Dedifferentiated amniotic fluid mesenchymal stem cell (primary cell): ENCODE results near the gene JOSD2.
"Not testable (repeated sequence)": the region's sequence is repeated elsewhere in the genome, so short reads cannot be mapped to it uniquely, and the experiment has no call there.

ENCODE experiments used
- DNase-seq: peaks from one replicate; pipeline ENCODE4 v3.0.0-alpha.2; 2016; ENCODE audit errors: extremely low spot score

Gene JOSD2

GRCh38 chr19:50547385-50548190 lies 36.6 kb upstream of the JOSD2 start:
- no peak for DNase-seq

DNA sequence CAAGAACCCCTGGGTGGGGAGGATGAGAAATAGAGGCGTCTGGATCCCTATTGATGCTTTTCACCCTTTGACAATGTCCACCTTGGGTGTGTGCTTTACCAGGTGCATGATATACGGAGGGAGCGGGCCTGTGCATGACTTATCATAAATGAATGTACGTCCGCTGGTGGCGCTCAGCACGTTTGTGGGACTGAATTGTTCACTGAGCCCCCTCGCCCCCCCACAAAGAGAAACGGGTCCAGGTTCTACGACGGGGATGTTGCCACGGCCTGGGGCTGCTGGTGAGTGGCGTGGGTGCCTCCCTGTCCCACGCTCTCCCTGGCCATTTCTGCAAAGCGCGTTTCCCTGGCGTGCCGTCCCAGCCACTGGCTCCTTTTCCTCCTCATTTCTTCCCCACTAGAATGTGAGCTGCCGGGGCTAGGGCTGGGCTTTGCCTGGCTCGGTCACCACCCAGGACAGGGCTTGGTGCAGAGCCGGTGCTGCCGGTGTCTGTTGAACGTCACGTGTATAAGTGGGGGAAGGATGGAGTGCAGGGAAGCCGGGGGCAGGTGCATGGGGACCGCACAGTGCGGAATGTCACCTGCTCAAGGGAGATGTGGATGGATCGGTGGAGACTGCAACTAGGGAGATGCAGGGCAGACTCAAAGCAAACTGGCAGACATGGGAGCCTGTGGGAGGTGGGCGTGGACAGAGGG lies 35.7 kb upstream of the JOSD2 start:
- DNase-seq = no peak

DNA sequence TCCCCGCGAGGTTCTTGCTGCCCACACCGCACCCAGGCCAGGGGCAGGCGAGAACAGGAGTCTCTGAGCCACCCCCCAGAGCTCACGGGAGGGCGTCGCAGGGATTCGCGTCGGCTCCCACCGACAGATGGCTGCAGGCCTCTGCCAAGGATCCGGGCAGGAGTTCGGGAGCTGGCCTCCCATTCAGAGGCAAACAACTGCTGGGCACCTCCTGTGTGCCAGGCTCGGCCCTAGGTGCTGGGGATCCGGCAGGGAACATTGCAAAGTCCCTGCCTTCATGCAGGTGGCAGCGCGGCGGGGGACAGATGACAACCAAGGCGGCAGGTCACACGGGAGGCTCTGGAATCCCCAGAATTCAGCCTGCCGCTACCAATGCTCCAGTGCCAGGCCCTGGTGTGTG lies 32.0 kb upstream of the JOSD2 start:
- no peak for DNase-seq

DNA sequence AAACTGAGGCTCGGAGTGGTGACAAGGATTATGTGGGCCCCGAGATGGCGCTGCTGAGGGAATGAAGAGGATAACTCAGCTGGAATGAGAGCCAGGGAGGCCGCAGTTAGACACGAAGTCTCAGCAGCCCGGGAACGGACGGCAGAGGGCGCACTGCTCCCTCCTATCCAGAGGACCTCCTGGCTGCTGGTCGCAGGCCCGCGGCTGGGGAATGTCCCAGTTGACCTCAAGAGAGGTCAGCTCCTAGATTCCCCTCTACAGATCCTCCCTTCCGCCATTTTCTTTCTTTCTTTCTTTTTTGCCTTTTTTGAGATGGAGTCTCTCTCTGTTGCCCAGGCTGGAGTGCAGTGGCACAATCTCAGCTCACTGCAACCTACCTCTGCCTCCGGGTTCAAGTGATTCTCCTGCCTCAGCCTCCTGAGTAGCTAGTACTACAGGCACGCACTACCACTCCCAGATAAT lies 26.8 kb upstream of the JOSD2 start:
- DNase-seq = peak; percentile 79

DNA sequence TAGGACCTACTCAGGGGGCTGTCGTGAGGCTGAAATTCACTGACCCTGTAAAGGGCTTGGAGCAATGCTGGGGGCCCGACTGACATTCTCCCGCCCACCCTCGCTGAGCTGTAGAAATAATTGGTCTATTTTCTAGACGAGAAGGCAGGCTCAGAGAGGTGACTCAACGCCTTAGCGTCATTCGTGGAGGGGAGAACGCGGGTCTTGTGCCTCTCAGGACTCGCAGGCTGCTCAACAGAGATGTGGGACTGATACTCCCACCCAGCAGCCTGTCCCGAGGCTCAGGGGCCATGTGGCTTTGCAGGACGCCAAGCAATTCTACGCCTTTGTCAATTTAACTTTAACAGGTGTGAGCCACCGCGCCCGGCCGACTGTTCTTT lies 26.3 kb upstream of the JOSD2 start:
- DNase-seq = no peak

GRCh38 chr19:50536662-50537305 lies 25.8 kb upstream of the JOSD2 start:
- no peak for DNase-seq

- DNase-seq = no peak
Measured at GRCh38 chr19:50535672-50536187, 24.7 kb upstream of the JOSD2 start.

GRCh38 chr19:50534478-50534877 lies 23.5 kb upstream of the JOSD2 start:
- no peak for DNase-seq

DNA sequence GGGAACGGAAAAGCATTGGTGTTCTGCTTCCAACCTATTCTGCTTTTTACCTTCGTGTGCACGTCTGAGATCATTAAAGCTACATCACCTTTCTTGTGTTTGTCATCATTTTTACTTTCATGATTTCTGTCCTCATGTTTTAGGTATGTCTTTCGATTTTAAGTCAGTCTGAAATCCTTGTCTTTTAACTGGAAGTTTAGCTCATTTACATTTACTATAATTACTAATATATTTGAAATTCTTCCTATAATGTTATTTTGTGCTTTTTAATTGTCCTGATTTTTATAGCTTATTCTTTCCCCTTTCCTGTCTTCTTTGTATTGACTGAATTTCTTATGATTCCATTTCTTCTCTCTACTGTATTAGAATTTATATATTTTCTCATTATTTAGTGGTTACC lies 22.0 kb upstream of the JOSD2 start:
- DNase-seq = no peak

DNA sequence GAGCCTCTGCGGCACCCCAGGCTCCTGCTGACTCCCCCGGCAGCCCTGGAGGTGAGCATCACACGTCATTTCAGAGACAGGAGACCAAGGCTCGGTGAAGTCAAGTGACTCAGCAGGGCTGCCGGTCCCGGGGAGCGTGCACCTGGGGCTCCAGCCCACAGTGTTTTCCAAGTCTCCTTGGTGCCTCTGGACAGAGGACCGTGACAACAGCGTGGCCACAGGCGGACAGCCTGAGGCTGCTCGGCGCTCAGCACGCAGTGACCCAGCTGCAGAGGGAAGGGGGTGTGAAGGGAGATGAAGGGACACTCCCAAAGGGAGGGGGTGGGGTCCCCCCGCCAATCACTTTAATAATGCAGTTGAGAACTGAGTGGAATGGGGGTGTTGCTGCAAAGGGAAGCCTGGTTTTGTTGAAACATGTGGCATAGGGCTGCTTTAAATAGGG lies 20.2 kb upstream of the JOSD2 start:
- DNase-seq = no peak

- not testable (repeated sequence) for DNase-seq
Measured at GRCh38 chr19:50528052-50528451, 17.1 kb upstream of the JOSD2 start.

DNA sequence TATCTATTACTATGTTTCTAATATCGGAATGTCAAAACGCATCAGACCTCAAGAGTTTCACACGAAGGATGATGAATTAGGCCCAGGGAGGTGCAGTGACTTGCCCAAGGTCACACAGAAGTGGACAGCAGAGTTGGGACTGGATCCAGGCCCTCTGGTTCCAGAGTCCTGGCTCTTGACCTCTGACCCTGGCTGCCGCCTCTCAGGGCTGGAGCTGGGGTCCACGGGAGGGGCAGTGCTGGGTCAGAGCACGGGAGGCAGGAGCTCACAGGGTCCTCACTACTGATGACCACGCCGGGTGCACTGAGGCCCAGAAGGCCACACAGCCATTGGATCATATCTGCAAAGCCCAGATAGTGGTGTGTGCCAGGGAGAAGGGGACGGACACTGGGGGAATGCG lies 11.9 kb upstream of the JOSD2 start:
- no peak for DNase-seq

DNA sequence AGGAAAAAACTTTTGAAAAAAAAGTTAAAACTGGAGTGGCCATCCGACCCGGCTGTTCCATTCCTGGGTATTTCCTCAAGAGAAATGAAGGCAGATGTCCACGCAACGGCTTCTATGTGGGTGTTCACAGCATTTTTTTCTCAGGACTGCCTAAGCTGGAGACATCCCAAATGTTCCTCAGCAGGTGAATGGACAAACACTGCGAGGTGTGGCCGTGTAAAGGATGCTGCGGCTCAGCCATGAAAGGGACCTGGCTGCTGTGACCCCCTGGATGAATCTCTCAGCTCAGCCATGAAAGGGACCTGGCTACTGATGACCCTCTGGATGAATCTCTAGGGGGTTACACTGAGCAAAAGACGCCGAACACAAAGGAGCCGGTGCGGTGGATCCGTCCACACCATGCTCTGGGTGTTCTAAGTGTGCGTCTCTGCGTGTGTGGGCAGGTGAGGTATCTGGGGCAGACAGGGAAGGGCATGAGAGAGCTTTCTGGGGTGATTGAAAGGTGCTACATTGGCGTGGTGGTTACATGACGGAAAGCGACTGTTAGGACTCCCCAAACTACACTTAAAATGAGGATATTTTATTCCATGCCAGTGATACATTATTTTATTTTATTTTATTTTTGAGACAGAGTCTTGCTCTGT lies 10.0 kb upstream of the JOSD2 start:
- DNase-seq = no peak

GRCh38 chr19:50519006-50519575 lies 8.1 kb upstream of the JOSD2 start:
- DNase-seq = no peak

- no peak for DNase-seq
Measured at GRCh38 chr19:50518091-50519005, 7.4 kb upstream of the JOSD2 start.

- no peak for DNase-seq
Measured at GRCh38 chr19:50517704-50518075, 6.7 kb upstream of the JOSD2 start.

GRCh38 chr19:50516964-50517703 lies 6.1 kb upstream of the JOSD2 start:
- DNase-seq = no peak

DNA sequence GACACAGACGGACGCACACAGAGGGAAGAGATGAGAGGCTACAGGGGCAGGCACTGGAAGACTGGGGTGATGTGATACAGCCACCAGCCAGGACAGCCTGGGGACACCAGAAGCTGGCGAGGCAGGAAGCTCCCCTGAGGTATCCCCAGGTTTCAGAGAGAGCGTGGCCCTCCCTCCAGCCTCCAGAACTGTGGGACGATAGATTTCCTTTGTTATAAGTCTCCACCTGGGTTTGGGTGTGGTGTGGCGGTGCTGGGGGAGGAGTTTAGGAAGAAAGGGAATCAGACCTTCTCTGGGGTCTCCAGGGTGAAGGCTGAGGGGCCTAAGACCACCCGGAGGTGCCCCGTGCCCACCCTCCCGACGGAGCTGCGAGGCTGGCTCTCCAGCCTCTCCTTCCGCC lies 5.5 kb upstream of the JOSD2 start:
- no peak for DNase-seq

DNA sequence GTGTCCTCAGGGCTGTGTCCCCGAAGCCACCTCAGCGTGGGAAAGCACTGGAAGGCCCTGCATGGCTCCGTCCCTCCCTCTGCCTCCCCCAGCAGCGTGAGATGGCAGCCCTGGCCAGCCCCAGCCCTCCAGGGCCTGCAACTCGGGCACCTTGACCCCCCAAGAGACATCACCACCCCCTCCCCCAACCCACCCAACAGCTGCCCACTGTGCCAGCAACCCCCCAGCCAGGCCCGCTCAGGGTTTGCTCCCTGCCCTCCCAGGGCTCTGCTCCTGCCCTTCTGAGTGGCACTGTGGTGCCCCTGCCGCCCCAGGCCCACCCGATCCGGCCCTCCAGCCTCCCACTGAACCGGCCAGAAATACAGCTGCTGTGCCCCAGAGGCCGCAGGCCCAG lies 4.2 kb upstream of the JOSD2 start:
- no peak for DNase-seq
